H1 (cell line): Measurements from ENCODE around the gene ZNF830. TPM values are rescaled to one million over a fixed set of nuclear protein-coding genes. Genes with fewer than 3 reads are reported as not detected.

Experiments used
- CTCF ChIA-PET: fragments of 300-600 bp; sonication (Branson Sonifier 250); formaldehyde crosslinking; loops from one replicate; lab custom pipeline; 2021; ENCODE audit not compliant: partially characterized antibody; lab: Charles Lee
- POLR2A ChIA-PET: fragments of 300-600 bp; sonication (Branson Sonifier 250); formaldehyde crosslinking; loops from one replicate; lab custom pipeline; 2021; ENCODE audit warnings: inconsistent platforms; ENCODE audit not compliant: partially characterized antibody; lab: Charles Lee
- DNase-seq, 2 experiments: peaks; one replicate each; pipeline versions ENCODE4 v3.0.0 to v3.0.0-alpha.2; 2010 to 2022; ENCODE audit warnings: low spot score in 2 of 2, low read depth in 1 of 2, mixed read lengths in 1 of 2
- FAIRE-seq: peaks from 2 replicates; lab custom pipeline; 2011; peaks lifted over from hg19 to GRCh38; lab: Jason Lieb, UNC
- H2AFZ ChIP-seq: 2 replicates; pipeline ENCODE4 v1.8.1; 2012; ENCODE audit warnings: low read length, inconsistent platforms
- H2AK5ac ChIP-seq: 2 replicates; pipeline ENCODE4 v1.6.1; 2013; ENCODE audit warnings: low read depth, low read length
- H2BK120ac ChIP-seq: replicated peaks from 2 replicates; pipeline ENCODE3; 2013; ENCODE audit warnings: low read depth, low read length, inconsistent platforms
- H2BK12ac ChIP-seq: 2 replicates; pipeline ENCODE4 v1.6.1; 2013; ENCODE audit warnings: low read depth, low read length
- H2BK15ac ChIP-seq: 2 replicates; pipeline ENCODE4 v1.6.1; 2013; ENCODE audit warnings: low read length
- H2BK20ac ChIP-seq: 2 replicates; pipeline ENCODE4 v1.6.1; 2013; ENCODE audit warnings: low read length
- H2BK5ac ChIP-seq: 2 replicates; pipeline ENCODE4 v1.6.1; 2013; ENCODE audit warnings: low read depth, low read length
- H3K14ac ChIP-seq: 2 replicates; pipeline ENCODE4 v1.6.1; 2013; ENCODE audit warnings: inconsistent platforms; ENCODE audit not compliant: insufficient read length
- H3K18ac ChIP-seq: 2 replicates; pipeline ENCODE4 v1.6.1; 2013; ENCODE audit warnings: low read length; ENCODE audit errors: extremely low read depth
- H3K23ac ChIP-seq: 2 replicates; pipeline ENCODE4 v1.6.1; 2013; ENCODE audit warnings: inconsistent platforms; ENCODE audit not compliant: insufficient read length
- H3K23me2 ChIP-seq: 2 replicates; pipeline ENCODE4 v1.6.1; 2013; ENCODE audit warnings: low read depth, low read length
- H3K27ac ChIP-seq: 2 replicates; pipeline ENCODE4 v1.6.1; 2011; ENCODE audit warnings: low read depth, low read length, inconsistent platforms
- H3K27me3 ChIP-seq, 4 experiments: replicated peaks in 1 of 4; 1 replicate in 1 of 4; 2 replicates in 3 of 4; pipeline versions ENCODE4 v1.6.1 to v1.8.1; 2011 to 2013; ENCODE audit warnings: low read length in 3 of 4, mild to moderate bottlenecking in 3 of 4, inconsistent platforms in 2 of 4, mixed read lengths in 2 of 4, moderate library complexity in 1 of 4; ENCODE audit not compliant: control insufficient read depth in 3 of 4, insufficient read depth in 3 of 4; ENCODE audit errors: extremely low read depth in 1 of 4
- H3K36me3 ChIP-seq, 4 experiments: 2 replicates each; pipeline versions ENCODE4 v1.6.1 to v1.8.1; 2011 to 2013; ENCODE audit warnings: mild to moderate bottlenecking in 4 of 4, low read length in 3 of 4, moderate library complexity in 2 of 4, control low read depth in 1 of 4, inconsistent platforms in 1 of 4; ENCODE audit not compliant: insufficient read depth in 4 of 4, control insufficient read depth in 2 of 4
- H3K4ac ChIP-seq: replicated peaks from 2 replicates; pipeline ENCODE3; 2013; ENCODE audit warnings: low read length, low read depth, mixed read lengths, inconsistent platforms; ENCODE audit not compliant: insufficient read length
- H3K4me1 ChIP-seq, 4 experiments: replicated peaks in 1 of 4; 1 replicate in 1 of 4; 2 replicates in 3 of 4; pipeline versions ENCODE4 v1.6.1 to v1.8.1; 2011 to 2013; ENCODE audit warnings: low read length in 3 of 4, inconsistent platforms in 2 of 4, mixed read lengths in 1 of 4; ENCODE audit not compliant: insufficient read depth in 4 of 4, control insufficient read depth in 3 of 4
- H3K4me2 ChIP-seq, 2 experiments: 2 replicates each; pipeline versions ENCODE4 v1.6.1 to v1.8.1; 2011 to 2013; ENCODE audit warnings: low read depth in 2 of 2, low read length in 2 of 2, control low read depth in 1 of 2, inconsistent platforms in 1 of 2, mild to moderate bottlenecking in 1 of 2; ENCODE audit not compliant: insufficient read depth in 1 of 2
- H3K4me3 ChIP-seq, 4 experiments: fragments of 200-600, 300-600 bp in 1 of 4; sonication (generic), shearing (Covaris generic), sonication (Bioruptor Twin) in 1 of 4; 2 replicates each; pipeline versions ENCODE4 v1.5.1 to v1.8.1; 2011 to 2016; ENCODE audit warnings: low read length in 4 of 4, low read depth in 3 of 4, control low read depth in 2 of 4, inconsistent platforms in 2 of 4, mild to moderate bottlenecking in 2 of 4, mixed read lengths in 1 of 4, moderate library complexity in 1 of 4; ENCODE audit not compliant: insufficient read depth in 2 of 4; ENCODE audit errors: extremely low read depth in 1 of 4
- H3K56ac ChIP-seq: replicated peaks from 2 replicates; pipeline ENCODE3; 2013; ENCODE audit warnings: low read depth, mild to moderate bottlenecking, mixed read lengths, low read length, inconsistent platforms; ENCODE audit not compliant: insufficient read length
- H3K79me1 ChIP-seq: 2 replicates; pipeline ENCODE4 v1.6.1; 2013; ENCODE audit warnings: low read depth, low read length, control low read depth
- H3K79me2 ChIP-seq, 2 experiments: 2 replicates each; pipeline versions ENCODE4 v1.6.1 to v1.8.1; 2012 to 2013; ENCODE audit warnings: low read length in 2 of 2, mild to moderate bottlenecking in 2 of 2, inconsistent platforms in 1 of 2; ENCODE audit not compliant: insufficient read depth in 2 of 2, control insufficient read depth in 1 of 2
- H3K9ac ChIP-seq, 4 experiments: replicated peaks in 1 of 4; 1 replicate in 1 of 4; 2 replicates in 3 of 4; pipeline versions ENCODE4 v1.6.1 to v1.8.1; 2011 to 2013; ENCODE audit warnings: low read depth in 3 of 4, low read length in 3 of 4, control low read depth in 2 of 4, mild to moderate bottlenecking in 2 of 4, moderate library complexity in 2 of 4, inconsistent platforms in 1 of 4; ENCODE audit errors: extremely low read depth in 1 of 4
- H3K9me3 ChIP-seq, 2 experiments: 2 replicates each; pipeline versions ENCODE4 v1.6.1 to v1.8.1; 2012 to 2013; ENCODE audit warnings: mild to moderate bottlenecking in 2 of 2, moderate library complexity in 2 of 2, control low read depth in 1 of 2, inconsistent platforms in 1 of 2, low read depth in 1 of 2, low read length in 1 of 2, mixed read lengths in 1 of 2; ENCODE audit not compliant: insufficient read depth in 2 of 2
- H4K20me1 ChIP-seq, 2 experiments: replicated peaks in 1 of 2; 2 replicates each; pipeline versions ENCODE3 to v1.8.1; 2011 to 2013; ENCODE audit warnings: inconsistent platforms in 2 of 2, low read length in 2 of 2, mild to moderate bottlenecking in 1 of 2; ENCODE audit not compliant: insufficient read depth in 2 of 2, control insufficient read depth in 1 of 2
- H4K5ac ChIP-seq: 2 replicates; pipeline ENCODE4 v1.6.1; 2013; ENCODE audit warnings: low read length, low read depth, mixed read lengths, inconsistent platforms; ENCODE audit not compliant: insufficient read length
- H4K8ac ChIP-seq: 2 replicates; pipeline ENCODE4 v1.8.0; 2013; ENCODE audit warnings: mild to moderate bottlenecking, moderate library complexity, low read length, inconsistent platforms; ENCODE audit not compliant: insufficient read depth; ENCODE audit errors: extremely low read depth
- H4K91ac ChIP-seq: replicated peaks from 2 replicates; pipeline ENCODE3; 2013; ENCODE audit warnings: low read length, mixed read lengths, inconsistent platforms; ENCODE audit not compliant: insufficient read length
- ATF2 ChIP-seq: IDR thresholded peaks from 2 replicates; pipeline ENCODE4 v1.6.1; 2012; ENCODE audit warnings: low read length, inconsistent platforms
- BRCA1 ChIP-seq: IDR thresholded peaks from 2 replicates; pipeline ENCODE4 v1.6.1; 2012; ENCODE audit warnings: low read depth, low read length, improper control_type of control experiment
- CEBPB ChIP-seq: IDR thresholded peaks from 2 replicates; pipeline ENCODE4 v1.6.1; 2012; ENCODE audit warnings: low read depth, low read length
- HDAC6 ChIP-seq: IDR thresholded peaks from one replicate; pipeline ENCODE4 v1.7.1; 2012; ENCODE audit warnings: low read depth, mild to moderate bottlenecking, inconsistent platforms, low read length, moderate library complexity
- JUN ChIP-seq: IDR thresholded peaks from 2 replicates; pipeline ENCODE4 v1.6.1; 2011; ENCODE audit warnings: low read depth, mild to moderate bottlenecking, improper control_type of control experiment, low read length
- JUND ChIP-seq: IDR thresholded peaks from 2 replicates; pipeline ENCODE4 v1.6.1; 2011; ENCODE audit warnings: mild to moderate bottlenecking, improper control_type of control experiment, low read length
- POLR2A ChIP-seq, 2 experiments: IDR thresholded peaks; 1 replicate in 1 of 2; 2 replicates in 1 of 2; pipeline ENCODE4 v1.6.1; 2011; ENCODE audit warnings: low read depth in 2 of 2, low read length in 2 of 2, mild to moderate bottlenecking in 2 of 2; ENCODE audit errors: control extremely low read depth in 1 of 2
- SP1 ChIP-seq: IDR thresholded peaks from 2 replicates; pipeline ENCODE4 v1.6.1; 2011; ENCODE audit warnings: low read depth, low read length
- TEAD4 ChIP-seq: IDR thresholded peaks from 2 replicates; pipeline ENCODE4 v1.6.1; 2012; ENCODE audit warnings: low read depth, low read length, inconsistent platforms, mixed read lengths
- WGBS, 2 experiments: shearing (Covaris generic) in 1 of 2; methylation state at CpG; one replicate each; pipeline versions ENCODE4 v1.1.6 to v1.1.7; 2013 to 2015; ENCODE audit warnings: low lambda C conversion rate in 2 of 2, mixed read lengths in 2 of 2, inconsistent platforms in 1 of 2, low coverage in 1 of 2, missing lambda C conversion rate in 1 of 2; ENCODE audit not compliant: insufficient replicate concordance in 2 of 2, insufficient coverage in 1 of 2, insufficient read length in 1 of 2; ENCODE audit errors: extremely low coverage in 1 of 2, missing lambda C conversion rate in 1 of 2; 5-methylcytosine and 5-hydroxymethylcytosine counted together
- polyA plus RNA-seq, 7 experiments: library from polyadenylated mRNA; depleted of rRNA in 3 of 7; stranded (reverse) in 5 of 7; unstranded in 2 of 7; fragments of >200 nt in 5 of 7; fragments of 200-250 nt in 2 of 7; gene quantifications; 1 replicate in 5 of 7; 2 replicates in 1 of 7; 4 replicates in 1 of 7; pipeline versions ENCODE4 v1.2.1 to v1.2.3, GENCODE V29; 2011 to 2013; ENCODE audit warnings: missing spikeins in 2 of 7, mixed read lengths in 2 of 7
- total RNA-seq: library from RNA; stranded (reverse); fragmentation: NEBNext Ultra II Directional; extraction: Animal tissue kit (Norgen Biotek cat#: 25700); gene quantifications from 2 replicates; pipeline ENCODE4 v1.2.1, GENCODE V29; 2021

ZNF830 gene
- total and polyA plus RNA-seq, 2 of the 8 experiments (the other 6 are each of a cell fraction or from before 2014, with no cell fraction given), result 4.2 to 19.9 TPM

- Histone ChIP-seq H2BK120ac (no peak overlapping the region), H2BK20ac (no peak overlapping the region), H3K23me2 (no peaks in the 10 kb centered on the region; the same call in 1 of the 2 replicates), H3K56ac (no peak overlapping the region), H3K36me3 (peaks cover 0 to 31% (median 11%) of the 10 kb centered on the region in 4 experiments; a peak in 6 of 8 replicates), H3K14ac (no peak overlapping the region), H2BK15ac (no peak overlapping the region), H4K8ac (no peak overlapping the region), H3K18ac (no peak overlapping the region), H4K20me1 (peaks cover 1 to 2% of the 10 kb centered on the region in 2 experiments), H2BK5ac (no peak overlapping the region), H4K91ac (no peak overlapping the region), H3K4me1 (peaks cover 0 to 6% (median 4%) of the 10 kb centered on the region in 4 experiments; a peak in 4 of 7 replicates), H3K4me3 (peak overlapping the region; percentile 72 to 98 (median 76)), H3K79me2 (peaks cover 3 to 51% of the 10 kb centered on the region in 2 experiments), H3K9ac (peak overlapping the region; percentile 57 to 98 (median 94)), H3K79me1 (peaks cover 5% of the 10 kb centered on the region; the same call in 1 of the 2 replicates), H3K27ac (no peak overlapping the region), H3K27me3 (no peaks in the 10 kb centered on the region), H3K4me2 (peak overlapping the region; percentile 67 to 90), H3K23ac (no peak overlapping the region), H2AFZ (no peak overlapping the region), H2AK5ac (no peak overlapping the region), H3K4ac (no peak overlapping the region), H3K9me3 (no peaks in the 10 kb centered on the region), H2BK12ac (no peak overlapping the region), H4K5ac (no peak overlapping the region)
- CTCF ChIA-PET, result interaction anchor here (0.6 to 1.6 kb wide), 5 partner anchors 9 to 452 kb away, joined by 3 to 8 read pairs (median 3); partner anchors contain the start of gene RAD51D
- FAIRE-seq (no peak), DNase-seq (no peak)
- WGBS, 2 experiments, result 76% methylated on average over 8 of the region's 8 CpGs; no CpG with 5 or more reads in 1 of the 2 experiments
- POLR2A ChIA-PET, result interaction anchor here (0.6 to 4.9 kb wide), 24 partner anchors 10 to 160 kb away, joined by 3 to 44 read pairs (median 6); partner anchors contain the start of genes CCT6B, FNDC8, RAD51D and RFFL
- TF ChIP-seq BRCA1, result no peak
- TF ChIP-seq JUN, result no peak
- no peak for TF ChIP-seq HDAC6
- TF ChIP-seq CEBPB, result no peak
- no peak for TF ChIP-seq TEAD4
- no peak for TF ChIP-seq JUND
- no peak for TF ChIP-seq ATF2
- no peak for TF ChIP-seq POLR2A (IDR thresholded peaks at IDR 0.05; ENCODE audit: control extremely low read depth in 1 of 2, low read depth in 2 of 2, low read length in 2 of 2)
- no peak for TF ChIP-seq SP1
Observed at GRCh38 chr17:34981538-34982241, 20.4 kb downstream of the ZNF830 start.
